GM19238 (cell line): ENCODE results near the gene LDB2.

Experiments used
- DNase-seq: peaks from one replicate; pipeline ENCODE4 v3.0.0; 2011; ENCODE audit warnings: low spot score; ENCODE audit not compliant: insufficient read length

Gene LDB2

DNA sequence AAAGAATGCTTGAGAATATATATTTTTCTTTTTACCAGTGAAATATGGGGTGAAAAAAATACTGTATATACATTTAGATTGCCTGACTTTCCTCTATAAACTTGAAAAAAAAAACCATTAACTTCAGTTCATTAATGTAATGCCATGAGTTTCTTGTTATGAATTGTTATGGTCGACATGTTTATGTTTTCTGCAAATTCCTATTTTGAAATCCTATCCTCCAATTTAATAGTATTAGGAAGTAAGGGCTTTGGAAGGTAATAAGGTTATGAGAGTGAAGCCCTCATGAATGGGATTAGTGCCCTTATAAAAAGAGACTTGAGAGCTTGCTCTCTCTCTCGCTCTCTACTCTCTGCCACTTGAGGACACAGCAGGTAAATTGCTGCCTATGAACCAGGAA, 211.4 kb downstream of the LDB2 start:
- no peak for DNase-seq

DNA sequence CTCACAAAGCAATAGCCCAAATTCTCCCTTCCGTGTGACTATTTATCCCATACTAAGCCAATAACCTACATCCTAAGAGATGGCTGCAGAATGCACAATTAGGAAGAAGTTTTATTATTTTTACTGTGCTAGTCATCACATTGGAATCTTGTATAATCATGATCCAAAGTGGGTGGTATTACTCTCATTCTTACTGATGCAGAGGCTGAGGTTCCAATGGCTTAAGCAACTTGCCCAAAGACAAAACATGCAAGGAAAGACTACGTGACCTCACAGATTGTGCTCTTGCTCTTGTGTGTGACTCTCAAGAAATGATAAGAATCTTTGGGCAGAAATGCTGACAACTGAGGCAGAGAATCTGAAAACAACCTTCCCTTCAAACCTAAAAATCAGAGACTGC, 212.2 kb downstream of the LDB2 start:
- DNase-seq, result no peak

DNA sequence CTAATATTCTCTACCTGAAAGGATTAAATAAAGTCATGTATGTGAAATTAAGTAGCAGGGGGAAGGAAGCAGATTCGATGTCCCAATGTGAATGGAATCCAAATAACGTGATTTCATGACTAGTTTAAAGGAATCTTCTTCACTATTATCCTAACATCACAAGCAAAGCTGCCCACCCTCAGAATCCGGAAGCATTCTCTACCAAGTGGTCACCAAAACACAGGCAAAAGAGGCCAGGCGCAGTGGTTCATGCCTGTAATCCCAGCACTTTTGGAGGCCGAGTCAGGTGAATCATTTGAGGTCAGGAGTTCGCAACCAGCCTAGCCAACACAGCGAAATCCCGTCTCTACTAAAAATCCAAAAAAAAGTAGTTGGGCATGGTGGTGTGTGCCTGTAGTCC, 212.9 kb downstream of the LDB2 start:
- no peak for DNase-seq

DNA sequence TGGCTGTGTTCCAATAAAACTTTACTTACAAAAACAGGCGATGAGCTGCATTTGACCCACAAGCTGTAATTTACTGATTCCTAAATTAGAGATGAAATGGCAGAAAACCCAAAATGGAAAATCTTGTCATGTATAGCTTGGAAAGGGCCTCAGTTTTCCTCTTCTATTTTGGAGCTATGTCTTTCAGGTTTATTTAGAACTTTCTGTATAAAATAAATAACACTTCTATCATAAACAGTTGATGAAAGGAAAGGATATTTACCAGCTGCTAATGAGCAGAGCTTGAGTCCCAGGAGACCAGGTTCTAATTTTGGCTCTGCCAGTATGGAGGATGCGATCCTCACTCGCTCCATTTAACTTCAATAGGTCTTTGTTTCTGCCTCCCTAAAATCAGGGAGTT, 213.5 kb downstream of the LDB2 start:
- no peak for DNase-seq

DNA sequence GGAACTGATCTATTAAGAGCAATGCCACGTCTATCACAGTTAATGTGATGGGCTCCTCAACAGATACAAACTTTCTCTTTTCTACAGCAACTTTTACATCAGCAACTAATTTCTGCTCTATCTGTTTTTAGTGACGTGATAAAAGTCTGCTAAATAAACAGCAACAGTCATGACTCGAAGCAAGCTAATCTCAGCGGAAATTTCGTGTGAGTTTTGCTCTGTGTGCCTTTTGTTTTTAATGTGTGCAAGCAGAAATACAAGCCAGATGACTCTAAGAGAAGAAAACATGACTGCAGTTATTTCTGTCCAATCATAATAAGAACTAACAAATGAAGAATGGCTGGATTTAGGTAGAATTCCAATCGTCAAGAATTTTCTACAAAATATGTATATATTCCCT, 214.3 kb downstream of the LDB2 start:
- DNase-seq, result no peak

DNA sequence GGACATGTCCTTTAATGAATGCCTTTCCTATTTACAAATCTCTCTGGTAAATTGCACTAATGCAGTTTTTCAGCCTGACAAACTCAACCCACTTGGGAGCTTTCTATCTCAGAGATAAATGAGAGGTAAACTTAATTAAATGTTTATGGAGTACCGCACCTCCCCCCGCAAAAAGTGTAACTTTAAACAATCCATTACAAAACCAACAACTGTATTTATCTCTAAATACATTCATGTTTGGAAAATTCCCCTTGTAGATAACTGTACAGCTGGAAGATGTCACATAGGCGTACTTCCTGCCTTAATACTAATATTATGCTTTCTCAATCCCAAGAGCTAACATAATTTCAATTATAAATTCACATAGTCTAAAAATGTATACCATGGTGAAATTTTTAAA, 215.5 kb downstream of the LDB2 start:
- DNase-seq, result no peak

DNA sequence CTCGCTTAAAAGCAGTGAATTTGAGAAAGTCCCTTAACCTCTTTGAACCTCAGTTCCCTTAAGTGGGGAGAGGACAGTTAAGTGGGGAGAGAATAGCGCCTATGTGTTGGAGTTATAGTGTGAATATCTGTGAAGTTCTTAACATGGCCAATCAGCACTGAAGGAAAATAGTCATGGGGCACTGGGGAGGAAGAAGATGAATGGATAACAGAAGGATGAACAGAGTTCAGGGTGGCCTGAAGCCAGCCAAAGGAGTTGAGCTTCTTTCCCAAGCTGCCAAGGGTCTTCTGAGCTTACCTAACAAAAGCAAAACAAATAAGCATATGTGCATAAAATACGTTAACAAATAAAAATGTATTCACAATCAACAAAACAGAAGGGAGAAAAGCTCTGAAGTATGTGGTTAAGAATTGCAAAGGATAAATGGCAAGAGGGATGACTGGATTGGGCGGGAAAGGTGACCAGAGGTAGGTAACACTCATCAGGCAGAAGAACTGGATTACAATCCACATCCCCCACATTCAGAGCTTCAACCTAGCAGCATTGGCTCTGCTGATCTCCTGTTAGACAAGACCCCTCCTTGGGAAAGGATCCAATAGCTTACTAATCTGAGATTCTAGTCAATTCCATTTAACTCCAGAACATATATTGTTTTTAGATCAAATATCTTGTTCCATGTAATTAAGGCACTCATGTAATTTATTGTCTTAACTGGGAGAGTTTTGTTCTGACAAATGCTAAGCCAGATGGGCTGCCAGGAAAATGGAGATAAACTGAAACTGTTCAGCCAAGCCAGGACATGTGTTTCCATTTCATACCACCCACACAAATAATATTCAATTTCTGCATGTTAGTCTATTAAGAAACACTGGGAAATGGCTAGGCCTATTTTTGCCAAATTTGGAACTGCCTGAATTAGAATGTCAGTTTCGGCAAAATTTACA, 221.2 kb downstream of the LDB2 start:
- DNase-seq, result no peak

DNA sequence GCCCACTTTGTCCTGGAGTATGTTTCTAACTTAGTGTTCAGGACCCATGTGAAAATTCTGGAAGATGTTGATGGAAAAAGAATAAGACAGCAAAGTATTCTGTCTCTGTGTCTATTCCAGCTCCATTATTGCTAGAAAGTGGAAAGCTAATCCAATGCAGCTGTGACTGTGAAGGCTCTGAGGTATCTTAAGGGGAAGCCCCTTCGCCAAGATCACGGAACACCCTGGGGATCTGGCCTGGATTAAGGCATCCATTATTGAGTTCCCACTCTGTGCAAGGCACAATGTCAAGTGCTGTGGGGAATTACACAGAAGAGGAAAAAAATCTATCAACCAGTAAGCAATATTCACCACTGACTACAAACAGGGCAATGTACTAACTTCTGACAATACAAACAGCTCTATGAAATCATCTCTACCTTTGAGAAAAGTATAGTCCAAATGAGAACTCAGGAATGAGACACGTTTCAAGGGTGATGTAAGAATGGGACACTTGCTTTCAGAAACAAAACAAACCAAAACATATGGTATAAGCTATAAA, 222.1 kb downstream of the LDB2 start:
- no peak for DNase-seq

DNA sequence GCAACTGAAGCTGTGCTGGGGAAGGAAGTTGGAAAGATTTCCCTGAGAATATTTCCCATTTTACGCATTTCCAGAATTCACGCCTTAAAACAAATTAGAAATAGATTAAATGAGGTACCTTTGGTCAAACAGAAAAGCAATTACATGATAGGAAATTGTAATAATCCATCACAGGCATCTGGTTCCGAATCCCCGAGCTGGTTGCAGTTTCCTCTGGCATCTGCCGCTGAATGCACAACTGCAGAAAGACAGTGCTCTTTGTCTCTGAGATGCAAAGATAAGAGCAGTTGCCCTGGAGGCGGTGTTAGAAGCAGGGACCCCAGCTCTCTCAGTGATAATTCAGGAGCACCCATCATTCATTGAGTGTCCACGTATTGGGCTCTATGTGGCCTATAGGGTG, 224.4 kb downstream of the LDB2 start:
- no peak for DNase-seq

DNA sequence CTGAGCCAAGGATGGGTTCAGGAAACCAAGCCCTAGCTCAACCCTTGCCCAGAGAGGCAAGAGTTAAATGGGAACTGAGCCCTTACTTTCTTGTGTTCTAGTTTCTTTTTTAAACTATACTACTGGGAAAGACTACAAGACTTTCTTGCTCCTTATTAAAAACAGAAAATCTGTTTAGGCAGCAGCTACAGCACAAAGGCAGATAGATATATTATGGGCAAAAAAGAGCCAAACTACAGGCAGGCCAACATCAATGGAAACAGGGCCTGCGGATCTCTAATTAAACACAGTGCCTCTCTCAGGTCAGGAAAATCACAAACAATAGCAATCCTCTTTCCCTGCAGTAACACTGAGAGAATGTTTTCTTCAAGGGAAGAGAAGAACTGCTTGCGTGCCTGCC, 226.0 kb downstream of the LDB2 start:
- no peak for DNase-seq

DNA sequence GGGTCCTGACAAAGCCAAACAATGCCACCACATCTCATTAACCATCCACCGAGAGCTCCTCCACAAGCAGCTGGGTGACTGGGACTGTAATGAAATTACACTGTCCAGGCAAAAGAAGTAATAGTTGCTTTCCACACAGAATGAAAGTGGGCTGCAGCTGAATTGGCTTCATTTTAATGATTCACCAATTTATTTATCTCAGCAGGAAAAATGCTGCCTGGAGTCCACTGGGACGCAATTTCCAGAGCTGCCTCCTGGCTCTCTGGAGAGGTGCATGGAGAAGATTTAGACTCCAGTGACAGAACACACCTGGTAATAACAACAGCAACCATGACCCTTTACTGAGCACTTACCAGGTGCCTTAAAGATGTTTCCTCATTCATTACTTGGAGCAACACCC, 226.7 kb downstream of the LDB2 start:
- DNase-seq, result no peak

DNA sequence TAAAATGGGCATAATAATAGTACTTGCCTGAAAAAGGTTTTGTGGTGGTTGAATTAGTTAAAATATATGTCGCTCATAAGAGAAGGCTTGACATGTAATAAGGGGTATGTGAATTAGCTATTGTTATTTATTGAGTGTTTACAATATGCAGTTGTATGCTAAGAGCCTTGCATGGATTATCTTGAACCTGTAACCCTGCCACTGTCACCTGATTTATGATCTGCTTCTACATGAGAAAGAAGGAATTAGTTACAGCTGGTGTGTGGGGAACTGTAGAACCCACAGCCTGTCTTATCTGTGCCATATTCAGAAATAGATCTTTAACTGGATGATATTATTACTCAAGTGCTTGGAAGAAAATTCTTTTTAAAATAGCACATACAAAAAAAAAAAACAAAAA, 227.7 kb downstream of the LDB2 start:
- no peak for DNase-seq

DNA sequence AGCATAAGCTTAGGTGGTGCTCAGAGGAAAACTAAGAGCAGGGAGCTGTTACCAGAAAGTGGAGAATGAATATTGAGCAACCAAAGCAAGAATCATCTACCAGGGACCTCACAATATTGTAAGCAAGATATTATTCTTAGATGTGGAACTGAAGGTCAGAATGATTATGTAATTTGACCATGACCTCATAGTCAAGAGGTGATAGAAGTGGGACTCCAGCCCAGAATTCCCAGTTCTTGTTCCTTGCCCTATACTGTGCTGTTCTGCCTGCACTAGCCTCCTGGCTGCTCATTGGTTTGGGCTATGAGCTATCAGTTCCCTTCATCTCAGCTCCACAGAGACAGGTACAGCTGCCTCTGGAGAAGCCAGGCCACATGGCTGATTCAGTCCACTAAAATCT, 229.4 kb downstream of the LDB2 start:
- DNase-seq, result no peak

DNA sequence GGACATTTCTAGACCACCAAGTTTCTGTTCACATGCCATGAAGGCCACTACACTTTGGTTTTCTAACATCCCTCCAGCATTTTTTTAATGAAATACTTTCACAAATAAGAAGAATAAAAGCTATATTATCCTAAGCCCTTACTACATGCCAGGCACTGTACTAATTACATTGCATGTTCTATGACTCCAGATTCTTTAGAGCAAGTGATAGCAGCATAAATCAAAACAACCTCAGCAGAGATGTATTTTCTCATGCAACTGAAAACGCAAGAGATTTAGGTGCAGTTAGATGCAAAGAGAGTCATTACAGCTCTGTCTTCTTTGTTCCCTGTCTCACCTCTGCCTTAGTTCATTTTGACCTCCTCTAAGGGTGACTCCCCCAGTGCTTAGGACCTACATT, 230.0 kb downstream of the LDB2 start:
- no peak for DNase-seq

DNA sequence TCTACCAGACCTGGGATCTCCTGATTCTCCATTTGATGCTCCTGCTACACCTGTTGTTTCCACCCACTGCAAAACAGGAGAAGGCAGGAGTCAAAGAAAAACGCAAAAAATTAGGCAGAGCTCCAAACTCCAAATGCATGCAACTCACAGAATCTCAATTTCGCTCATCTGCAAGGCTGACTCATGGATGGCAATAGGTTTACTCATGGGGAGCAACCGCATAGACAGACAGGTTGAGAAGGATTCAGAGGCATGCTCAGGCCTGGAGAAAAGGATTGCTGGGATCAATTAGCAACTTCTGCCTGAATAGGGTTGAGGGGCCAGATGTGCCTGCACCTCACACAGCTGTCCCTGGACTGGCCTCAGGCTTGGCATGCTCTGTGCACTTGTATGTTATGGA, 231.0 kb downstream of the LDB2 start:
- no peak for DNase-seq

DNA sequence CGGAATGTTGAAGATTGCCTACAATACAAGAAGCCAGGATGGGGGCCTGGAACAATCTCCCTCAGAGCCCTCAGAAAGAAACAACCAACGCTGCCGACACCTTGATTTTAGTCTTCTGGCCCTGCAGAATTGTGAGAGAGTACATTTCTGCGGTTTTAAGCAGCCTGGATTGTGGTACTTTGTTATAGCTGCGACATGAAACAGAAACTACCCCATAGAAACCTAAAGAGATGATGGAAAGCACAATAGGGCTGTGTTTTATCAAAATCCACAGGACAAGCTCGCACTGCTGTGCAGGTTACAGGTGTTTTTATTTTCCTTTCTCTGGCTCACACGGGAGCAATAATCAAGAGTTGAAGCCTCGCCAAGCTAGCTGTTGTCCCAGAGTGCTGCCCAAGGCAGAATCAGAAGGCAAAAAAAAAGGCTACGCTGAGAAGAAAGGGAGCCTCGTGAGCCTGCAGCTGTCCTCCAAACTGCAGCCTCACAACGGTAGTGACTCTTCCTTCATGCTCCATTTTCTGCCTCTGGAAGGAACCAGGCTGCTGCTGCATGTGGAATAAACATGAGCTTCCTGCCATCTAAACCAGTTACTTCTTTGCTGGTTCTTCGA, 232.4 kb downstream of the LDB2 start:
- DNase-seq, result no peak

DNA sequence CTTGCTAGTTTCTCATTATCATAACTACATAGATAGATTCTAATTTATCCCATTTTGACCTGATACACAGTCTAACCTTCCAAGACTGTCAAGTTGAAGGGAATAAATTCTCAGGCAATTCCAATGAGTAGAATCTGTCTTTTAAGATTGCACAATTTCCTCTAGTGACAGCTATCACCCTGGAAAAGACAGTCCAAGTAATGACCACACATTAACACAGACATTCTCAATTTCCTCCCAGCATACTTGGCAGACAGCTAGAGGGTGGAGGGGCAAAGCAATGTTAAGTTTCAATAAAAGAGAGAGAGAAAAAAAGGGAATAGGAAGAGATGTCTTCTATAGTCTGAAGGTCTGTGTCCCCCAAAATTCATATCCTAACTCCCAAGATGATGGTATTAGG, 234.7 kb downstream of the LDB2 start:
- DNase-seq, result no peak

DNA sequence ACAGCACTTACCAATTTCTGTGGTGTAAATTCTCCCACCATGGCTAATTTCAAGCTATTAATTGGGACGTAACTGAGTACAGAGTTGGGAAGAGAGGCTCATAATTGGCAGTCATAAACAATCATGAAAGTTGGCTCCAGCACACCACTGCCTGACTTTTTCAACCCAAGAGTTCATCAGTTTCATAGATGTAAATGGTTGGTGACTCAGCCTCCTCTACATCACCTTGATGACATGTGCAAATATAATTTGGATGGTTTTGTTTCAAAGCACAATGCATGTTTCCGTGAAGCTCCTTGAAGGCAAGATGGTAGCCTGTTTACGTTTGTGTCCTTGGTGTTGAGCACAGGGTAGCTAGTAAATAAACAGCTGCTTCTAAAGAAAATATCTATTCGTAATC, 235.1 kb downstream of the LDB2 start:
- no peak for DNase-seq

DNA sequence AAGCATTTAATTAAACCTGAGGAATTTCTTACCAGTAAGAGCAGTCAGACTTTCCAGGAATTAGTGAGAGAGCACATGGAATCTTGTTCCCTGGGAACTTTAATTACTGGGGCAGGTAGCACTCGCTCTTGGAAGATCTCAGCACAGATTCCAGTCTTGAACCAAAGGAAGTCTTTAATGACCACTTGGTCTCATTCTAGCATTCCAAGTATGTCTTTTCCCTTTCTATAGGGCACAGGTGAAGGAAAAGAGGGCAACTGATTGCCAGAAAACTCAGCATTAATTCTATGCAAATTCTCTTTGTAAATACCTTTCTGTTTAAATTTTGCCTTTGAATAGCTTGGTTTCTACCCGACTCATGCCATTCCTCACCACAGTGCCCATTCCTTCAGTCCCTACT, 236.6 kb downstream of the LDB2 start:
- no peak for DNase-seq

DNA sequence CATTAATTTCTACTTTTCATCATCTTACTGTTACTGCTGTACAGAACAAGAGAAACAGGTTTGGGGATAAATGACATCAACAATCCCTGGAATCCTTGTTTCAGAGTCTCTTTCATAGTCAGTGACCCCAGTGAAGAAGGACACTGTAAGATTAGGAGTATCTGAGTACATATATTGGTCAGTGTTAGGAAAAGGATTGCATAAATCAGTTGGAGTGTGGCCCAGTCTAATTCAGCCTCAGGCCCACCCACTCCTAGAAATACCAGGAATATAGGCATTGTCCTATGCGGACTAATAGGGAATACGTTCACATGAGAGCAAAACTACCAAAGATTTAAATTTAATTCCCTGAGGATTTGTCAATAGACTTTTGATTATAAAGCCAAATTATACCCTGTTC, 237.8 kb downstream of the LDB2 start:
- DNase-seq, result no peak

DNA sequence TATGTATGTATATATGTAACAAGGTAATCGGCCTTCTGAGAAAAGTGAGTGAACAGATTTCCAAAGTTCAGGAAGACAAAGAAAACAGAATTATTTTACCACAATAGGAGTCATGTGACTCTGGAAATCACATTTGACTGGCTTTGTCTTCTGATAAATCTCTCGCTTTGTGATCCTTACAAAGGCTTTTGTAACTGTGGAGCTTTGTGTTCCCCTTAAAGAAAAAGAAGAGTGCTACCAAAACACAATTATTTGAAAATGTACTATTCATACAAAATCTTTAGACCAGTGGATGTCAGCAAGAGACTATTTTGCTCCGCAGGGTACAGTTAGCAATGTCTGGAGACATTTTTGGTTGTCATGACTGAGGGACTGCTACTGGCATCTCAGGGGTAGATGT, 238.8 kb downstream of the LDB2 start:
- no peak for DNase-seq

DNA sequence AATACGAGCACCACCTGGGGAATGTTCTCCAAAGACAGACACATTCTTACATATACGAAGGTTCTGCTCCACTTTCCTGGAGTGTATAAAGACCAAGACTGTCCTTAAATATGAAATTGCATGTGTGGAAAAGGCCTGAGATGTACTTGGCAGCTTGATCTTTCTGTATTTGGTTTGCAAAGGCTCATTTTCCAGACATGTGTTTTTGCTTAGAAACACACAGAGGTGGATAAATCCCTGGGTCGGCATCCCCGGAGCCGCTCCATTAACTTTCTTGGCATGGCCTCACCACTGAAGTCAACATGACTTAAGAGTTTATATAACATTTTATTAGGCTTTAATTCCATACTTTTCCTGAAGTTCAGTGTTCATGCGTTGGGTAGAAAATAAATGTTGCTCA, 239.4 kb downstream of the LDB2 start:
- no peak for DNase-seq

DNA sequence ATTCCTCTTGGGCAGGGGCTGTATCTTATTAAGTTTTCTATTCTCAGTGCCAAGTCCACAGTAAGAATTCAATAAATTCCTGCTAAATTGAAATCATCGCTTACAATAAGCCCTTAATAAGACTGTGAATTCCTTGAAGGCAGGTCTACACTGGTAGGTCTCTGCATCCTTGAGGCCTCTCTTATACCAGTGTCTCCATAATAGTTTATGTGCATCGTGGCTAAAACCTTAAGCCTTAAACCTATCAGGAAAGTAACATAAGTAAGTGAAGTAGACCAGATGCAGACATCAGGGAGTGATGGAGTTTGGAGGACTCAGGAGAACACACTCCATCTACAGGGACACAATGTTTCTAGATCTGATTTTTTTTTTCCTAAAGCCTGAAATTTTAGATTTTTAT, 240.3 kb downstream of the LDB2 start:
- no peak for DNase-seq
